DND-41 (cell line): ENCODE data around the gene SMTNL1.

ENCODE experiments used
- ATAC-seq: fragments of 200-7000 bp; cut with Tn5 transposase; 3 replicates; pipeline ENCODE4 v1.9.1; 2021; ENCODE audit warnings: low read depth; ENCODE audit not compliant: insufficient read depth
- DNase-seq: peaks from one replicate; pipeline ENCODE4 v3.0.0-alpha.2; 2020
- H2AFZ ChIP-seq: 2 replicates; pipeline ENCODE4 v1.6.0; 2012; ENCODE audit warnings: low read depth, low read length
- H3K27ac ChIP-seq: 2 replicates; pipeline ENCODE4 v1.5.1; 2012; ENCODE audit warnings: low read length, inconsistent platforms
- H3K27me3 ChIP-seq: fragments of 200-600 bp; sonication (generic); 2 replicates; pipeline ENCODE4 v1.6.0; 2012; ENCODE audit warnings: low read length, mild to moderate bottlenecking, inconsistent platforms; ENCODE audit not compliant: insufficient read depth, poor library complexity
- H3K36me3 ChIP-seq: 2 replicates; pipeline ENCODE4 v1.5.1; 2012; ENCODE audit warnings: low read length, inconsistent platforms; ENCODE audit not compliant: insufficient read depth
- H3K4me1 ChIP-seq: 2 replicates; pipeline ENCODE4 v1.5.1; 2012; ENCODE audit warnings: mild to moderate bottlenecking, low read length; ENCODE audit not compliant: insufficient read depth
- H3K4me2 ChIP-seq: 2 replicates; pipeline ENCODE4 v1.6.0; 2012; ENCODE audit warnings: mild to moderate bottlenecking, moderate library complexity, low read length, inconsistent platforms; ENCODE audit not compliant: insufficient read depth
- H3K4me3 ChIP-seq, 2 experiments: fragments of 200-600 bp in 1 of 2; shearing (Covaris generic) in 1 of 2; 2 replicates each; pipeline ENCODE4 v1.5.1; 2012 to 2016; ENCODE audit warnings: inconsistent platforms in 2 of 2, low read length in 2 of 2, mild to moderate bottlenecking in 2 of 2, low read depth in 1 of 2, moderate library complexity in 1 of 2
- H3K79me2 ChIP-seq: 2 replicates; pipeline ENCODE4 v1.6.0; 2012; ENCODE audit warnings: low read length, inconsistent platforms; ENCODE audit not compliant: insufficient read depth
- H3K9ac ChIP-seq: 2 replicates; pipeline ENCODE4 v1.6.0; 2012; ENCODE audit warnings: low read depth, mild to moderate bottlenecking, inconsistent platforms, low read length, moderate library complexity
- H3K9me3 ChIP-seq: 2 replicates; pipeline ENCODE4 v1.5.1; 2012; ENCODE audit warnings: low read length, moderate library complexity, mild to moderate bottlenecking, inconsistent platforms; ENCODE audit not compliant: insufficient read depth, severe bottlenecking
- H4K20me1 ChIP-seq: 2 replicates; pipeline ENCODE4 v1.6.0; 2012; ENCODE audit warnings: low read length; ENCODE audit not compliant: insufficient read depth
- EZH2 ChIP-seq: IDR thresholded peaks from 3 replicates; pipeline ENCODE4 v1.6.1; 2012; ENCODE audit warnings: borderline replicate concordance, low read depth, mild to moderate bottlenecking, moderate library complexity, low read length, inconsistent platforms; ENCODE audit not compliant: severe bottlenecking
- TF ChIP-seq, protein P1 (sequence below): IDR thresholded peaks from 2 replicates; pipeline ENCODE4 v1.5.1; 2012; ENCODE audit warnings: borderline replicate concordance, low read length, moderate library complexity, mild to moderate bottlenecking; ENCODE audit not compliant: poor library complexity, severe bottlenecking; ENCODE audit errors: extremely low read depth

The SMTNL1 gene

DNA sequence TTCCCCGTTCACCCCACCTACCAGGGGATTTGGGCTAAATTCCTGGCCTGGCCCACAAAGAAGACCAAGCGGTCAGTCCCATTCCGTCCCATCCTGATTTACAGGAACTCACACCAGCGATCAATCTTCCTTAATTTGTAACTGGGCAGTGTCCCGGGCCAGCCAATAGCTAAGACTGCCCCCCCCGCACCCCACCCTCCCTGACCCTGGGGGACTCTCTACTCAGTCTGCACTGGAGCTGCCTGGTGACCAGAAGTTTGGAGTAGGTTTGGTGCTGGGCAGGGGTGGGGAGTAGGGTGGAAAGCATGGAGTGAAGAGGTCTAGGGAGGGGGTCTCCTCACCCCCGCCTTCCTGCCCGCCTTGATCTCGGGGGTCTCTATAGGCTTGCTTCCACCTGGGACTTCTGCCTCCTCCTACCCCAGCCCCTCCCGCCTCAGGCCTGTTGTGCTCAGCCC, 60.1 kb downstream of the SMTNL1 start, which contains the start of gene SERPING1:
Gene SERPING1, plus strand, starts transcription at position 225 of the 455 bp plus-strand sequence. CDS start 586 bp downstream, outside the sequence.
- H3K79me2 ChIP-seq: no peaks in the 10 kb centered on the region
- H3K9ac ChIP-seq: no peak within 1 kb of the TSS
- TF ChIP-seq, protein P1, sequence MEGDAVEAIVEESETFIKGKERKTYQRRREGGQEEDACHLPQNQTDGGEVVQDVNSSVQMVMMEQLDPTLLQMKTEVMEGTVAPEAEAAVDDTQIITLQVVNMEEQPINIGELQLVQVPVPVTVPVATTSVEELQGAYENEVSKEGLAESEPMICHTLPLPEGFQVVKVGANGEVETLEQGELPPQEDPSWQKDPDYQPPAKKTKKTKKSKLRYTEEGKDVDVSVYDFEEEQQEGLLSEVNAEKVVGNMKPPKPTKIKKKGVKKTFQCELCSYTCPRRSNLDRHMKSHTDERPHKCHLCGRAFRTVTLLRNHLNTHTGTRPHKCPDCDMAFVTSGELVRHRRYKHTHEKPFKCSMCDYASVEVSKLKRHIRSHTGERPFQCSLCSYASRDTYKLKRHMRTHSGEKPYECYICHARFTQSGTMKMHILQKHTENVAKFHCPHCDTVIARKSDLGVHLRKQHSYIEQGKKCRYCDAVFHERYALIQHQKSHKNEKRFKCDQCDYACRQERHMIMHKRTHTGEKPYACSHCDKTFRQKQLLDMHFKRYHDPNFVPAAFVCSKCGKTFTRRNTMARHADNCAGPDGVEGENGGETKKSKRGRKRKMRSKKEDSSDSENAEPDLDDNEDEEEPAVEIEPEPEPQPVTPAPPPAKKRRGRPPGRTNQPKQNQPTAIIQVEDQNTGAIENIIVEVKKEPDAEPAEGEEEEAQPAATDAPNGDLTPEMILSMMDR: no peak
- TF ChIP-seq EZH2: no peak
- no peaks in the 10 kb centered on the region for H4K20me1 ChIP-seq
- no peak within 1 kb of the TSS for H3K4me2 ChIP-seq
- no peak within 1 kb of the TSS for H2AFZ ChIP-seq
- H3K36me3 ChIP-seq: no peaks in the 10 kb centered on the region
- no peak within 1 kb of the TSS for H3K27ac ChIP-seq
- no peaks in the 10 kb centered on the region for H3K27me3 ChIP-seq
- no peaks in the 10 kb centered on the region for H3K9me3 ChIP-seq
- no peak within 1 kb of the TSS for H3K4me3 ChIP-seq
- H3K4me1 ChIP-seq: no peaks in the 10 kb centered on the region
- ATAC-seq: no peak
- no peak for DNase-seq

GRCh38 chr11:57597916-57598830, 60.8 kb downstream of the SMTNL1 start:
- no peaks in the 10 kb centered on the region for H3K27me3 ChIP-seq
- TF ChIP-seq EZH2: no peak
- TF ChIP-seq, protein P1: no peak
- H4K20me1 ChIP-seq: no peaks in the 10 kb centered on the region
- no peak overlapping the region for H3K9ac ChIP-seq
- peaks cover 2% of the 10 kb centered on the region for H3K4me1 ChIP-seq
- no peak overlapping the region for H2AFZ ChIP-seq
- no peak overlapping the region for H3K4me2 ChIP-seq
- no peaks in the 10 kb centered on the region for H3K36me3 ChIP-seq
- H3K27ac ChIP-seq: no peak overlapping the region
- DNase-seq (no peak), ATAC-seq (no peak)
- no peak overlapping the region for H3K4me3 ChIP-seq
- H3K9me3 ChIP-seq: no peaks in the 10 kb centered on the region
- no peaks in the 10 kb centered on the region for H3K79me2 ChIP-seq

- no peak overlapping the region for H2AFZ ChIP-seq
- no peaks in the 10 kb centered on the region for H3K27me3 ChIP-seq
- no peak overlapping the region for H3K27ac ChIP-seq
- no peak overlapping the region for H3K4me2 ChIP-seq
- H3K9me3 ChIP-seq: no peaks in the 10 kb centered on the region
- peaks cover 8% of the 10 kb centered on the region for H3K4me1 ChIP-seq
- H3K36me3 ChIP-seq: no peaks in the 10 kb centered on the region
- ATAC-seq (no peak), DNase-seq (no peak)
- no peak for TF ChIP-seq EZH2
- TF ChIP-seq, protein P1: no peak
- H3K4me3 ChIP-seq: no peak overlapping the region
- no peak overlapping the region for H3K9ac ChIP-seq
- H4K20me1 ChIP-seq: no peaks in the 10 kb centered on the region
- H3K79me2 ChIP-seq: no peaks in the 10 kb centered on the region
Observed at GRCh38 chr11:57598831-57599155, 61.4 kb downstream of the SMTNL1 start.
